ENCODE data around the gene SLC35B2. TPM values are rescaled to one million over a fixed set of nuclear protein-coding genes. Genes with fewer than 3 reads are reported as not detected.

The SLC35B2 gene
- total and polyA plus RNA-seq, 9 of the 15 experiments (the other 6 are each of a cell fraction or from before 2014, with no cell fraction given) = 14.5 to 59.1 (median 47.1) TPM

GRCh38 chr6:44297063-44298038 is 40.0 kb upstream of the SLC35B2 start (continued):
- TF ChIP-seq E2F4 (CRISPR knock-in tag; IDR thresholded peaks at IDR 0.05; ENCODE audit: low read depth) (0 out of 2 replicates have a peak, but pooled peaks have one; percentile 36), ZNF124 (CRISPR knock-in tag; IDR thresholded peaks at IDR 0.05) (0 out of 2 replicates have a peak, but pooled peaks have one; percentile 20), RBFOX2 (IDR thresholded peaks at IDR 0.05; ENCODE audit: low read depth, low read length) (peak; percentile 39), E2F8 (IDR thresholded peaks at IDR 0.05; ENCODE audit: low read depth, partially characterized antibody) (no peak), CREM (IDR thresholded peaks at IDR 0.05; ENCODE audit: low read depth) (peak; percentile 94), MLLT1 (IDR thresholded peaks at IDR 0.05) (no peak), ZNF282 (CRISPR knock-in tag; IDR thresholded peaks at IDR 0.05) (peak; percentile 96), TEAD1 (CRISPR knock-in tag; IDR thresholded peaks at IDR 0.05) (peak in 1 of 2 experiments; percentile 45; a peak in 1 of 4 replicates), U2AF1 (optimal IDR thresholded peaks at IDR 0.05; ENCODE audit: low read depth, low read length) (peak; percentile 48), ARID4B (CRISPR knock-in tag; IDR thresholded peaks at IDR 0.05) (peak; percentile 85), L3MBTL2 (IDR thresholded peaks at IDR 0.05) (peak; percentile 31; the same call in 1 of the 2 replicates), PHF21A (IDR thresholded peaks at IDR 0.05; ENCODE audit: borderline replicate concordance, low read depth) (no peak), CREB1 (IDR thresholded peaks at IDR 0.05) (peak; percentile 93), CREB1 (CRISPR knock-in tag; IDR thresholded peaks at IDR 0.05) (peak; percentile 87), TCF15 (CRISPR knock-in tag; IDR thresholded peaks at IDR 0.05) (no peak), SAFB (IDR thresholded peaks at IDR 0.05; ENCODE audit: borderline replicate concordance, low read depth, low read length) (peak; percentile 84)

All from K562 (cell line).